ENCODE data around the gene SWSAP1.
A peak's percentile ranks its signal among the peaks of the same experiment; 100 is the strongest.

Gene SWSAP1

DNA sequence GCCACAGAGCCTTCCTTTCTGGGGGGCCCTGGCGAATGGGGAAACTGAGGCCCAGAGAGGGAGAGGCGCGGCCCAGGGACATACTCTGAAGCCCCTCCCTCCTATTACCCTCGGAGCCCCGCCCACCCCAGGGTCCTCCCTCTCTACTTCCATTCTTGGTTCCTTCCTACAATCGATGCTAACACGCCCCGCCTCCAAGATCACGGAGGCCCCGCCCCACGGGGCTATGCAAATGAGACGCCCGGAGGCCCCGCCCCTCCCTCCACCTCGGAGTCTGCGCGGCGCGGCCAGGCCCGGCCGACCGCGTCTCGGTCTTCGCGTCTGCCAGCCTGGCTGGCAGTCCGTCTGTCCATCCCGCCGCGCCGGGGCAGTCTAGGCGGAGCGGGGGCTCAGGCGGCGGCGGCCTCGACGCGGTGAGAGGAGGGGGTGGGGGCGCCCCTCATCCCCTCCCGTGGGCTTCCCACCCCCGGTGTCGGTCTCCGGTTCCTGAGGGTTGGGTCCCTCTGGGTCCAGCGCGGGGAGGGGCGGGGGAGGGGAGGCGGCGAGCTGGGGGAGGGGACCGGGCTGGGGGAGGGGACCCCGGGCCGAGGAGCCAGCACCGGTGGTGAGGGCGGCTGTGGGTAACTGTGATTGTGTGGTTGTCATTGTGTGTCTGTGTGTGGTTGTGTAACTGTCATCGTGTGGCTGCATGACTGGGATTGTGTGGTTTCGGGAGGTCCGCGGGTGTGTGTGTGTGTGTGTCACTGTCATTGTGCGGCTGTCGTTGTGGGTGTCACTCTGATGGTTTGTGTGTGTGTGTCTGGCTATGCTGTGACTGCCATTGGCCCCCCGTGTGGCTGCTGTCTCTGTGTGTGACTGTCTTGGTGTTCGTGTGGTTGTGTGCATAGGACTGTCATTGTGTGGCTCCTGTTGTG lies 19.0 kb upstream of the SWSAP1 start, which contains the start of gene PLPPR2:
PLPPR2 (plus strand) TSS at position 273 of the 914 bp plus-strand sequence. CDS start 2,242 bp downstream, outside the sequence.
- peak; percentile 70 for DNase-seq

- no peak for DNase-seq
Measured at GRCh38 chr19:11356074-11356397, 18.4 kb upstream of the SWSAP1 start.

DNA sequence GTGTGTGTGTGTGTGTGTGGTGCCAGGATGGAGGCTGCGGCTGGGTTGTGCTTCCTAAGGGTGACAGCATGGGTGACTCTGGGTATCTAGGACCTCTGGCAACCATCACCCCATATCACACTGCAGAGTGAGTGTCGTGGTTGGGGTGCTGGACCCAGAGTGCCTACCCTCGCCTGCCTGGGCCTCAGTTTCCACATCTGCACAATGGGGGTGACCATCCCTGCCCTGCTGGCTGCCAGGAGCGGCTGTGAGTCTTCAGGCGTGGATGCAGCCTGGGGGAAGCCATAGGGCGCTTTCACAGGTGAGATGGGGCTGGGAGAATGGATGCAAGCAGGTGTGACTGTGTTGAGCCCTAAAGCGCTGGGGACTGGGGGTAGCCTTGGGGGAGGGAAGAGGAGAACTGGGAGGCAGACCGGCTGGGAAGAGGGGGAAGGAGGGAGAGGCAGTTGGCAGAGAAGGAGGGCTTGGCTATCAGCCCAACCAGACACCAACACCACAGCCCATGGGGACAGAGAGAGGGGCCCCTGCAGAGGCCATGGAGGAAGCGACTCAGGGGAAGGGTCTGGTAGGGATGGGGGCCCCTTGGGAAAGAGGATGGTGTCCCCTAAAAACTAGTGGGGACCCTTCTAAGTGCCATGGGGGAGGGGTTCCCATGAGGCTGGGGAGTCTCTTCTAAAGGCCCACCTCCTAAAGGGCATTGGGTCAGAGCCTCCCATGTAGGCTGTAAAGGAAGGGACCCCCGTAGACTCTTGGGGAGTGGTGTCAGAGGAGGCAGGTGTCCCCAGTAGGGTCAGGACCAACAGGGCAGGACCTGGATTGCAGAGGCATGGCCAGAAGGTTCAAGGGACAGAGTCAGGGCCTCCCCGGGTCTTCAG lies 17.6 kb upstream of the SWSAP1 start:
- DNase-seq = no peak

DNA sequence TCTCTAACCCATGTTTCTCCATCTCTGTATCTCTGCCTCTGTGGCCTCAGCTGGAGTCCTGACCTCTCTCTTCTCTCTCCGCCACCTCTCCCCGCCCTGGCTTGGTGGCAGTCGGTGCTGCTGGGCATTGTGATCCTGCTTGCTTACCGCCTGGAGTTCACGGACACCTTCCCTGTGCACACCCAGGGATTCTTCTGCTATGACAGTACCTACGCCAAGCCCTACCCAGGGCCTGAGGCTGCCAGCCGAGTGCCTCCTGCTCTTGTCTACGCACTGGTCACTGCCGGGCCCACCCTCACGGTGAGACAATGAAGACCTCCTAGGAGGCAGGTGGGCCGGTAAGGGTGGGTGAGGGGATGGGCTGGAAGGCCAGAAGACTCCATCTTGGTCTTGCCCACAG lies 15.0 kb upstream of the SWSAP1 start:
- no peak for DNase-seq

- no peak for DNase-seq
Measured at GRCh38 chr19:11361037-11361770, 13.3 kb upstream of the SWSAP1 start.

- no peak for DNase-seq
Measured at GRCh38 chr19:11361771-11362731, 12.4 kb upstream of the SWSAP1 start.

- DNase-seq = no peak
Measured at GRCh38 chr19:11363881-11364280, 10.6 kb upstream of the SWSAP1 start.

GRCh38 chr19:11364296-11364904 lies 10.1 kb upstream of the SWSAP1 start:
- no peak for DNase-seq

GRCh38 chr19:11364935-11365334 lies 9.5 kb upstream of the SWSAP1 start:
- no peak for DNase-seq

GRCh38 chr19:11365557-11366117 lies 8.8 kb upstream of the SWSAP1 start:
- DNase-seq = no peak

DNA sequence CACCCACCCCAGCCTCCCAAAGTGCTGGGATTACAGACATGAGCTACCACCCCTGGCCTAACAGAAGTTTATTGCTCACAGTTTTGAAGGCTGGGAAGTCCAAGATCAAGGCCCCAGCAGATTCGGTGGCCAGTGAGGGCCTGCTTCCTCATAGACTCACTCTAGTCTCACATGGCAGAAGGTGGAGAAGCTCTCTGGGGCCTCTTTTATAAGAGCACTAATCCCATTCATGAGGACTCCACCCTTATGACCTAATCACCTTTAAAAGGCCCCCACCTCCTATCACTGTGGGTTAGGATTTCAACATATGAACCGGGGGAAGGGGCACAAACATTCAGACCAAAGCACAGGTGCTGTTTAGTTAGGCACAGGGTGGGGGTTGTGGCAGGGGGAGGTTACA lies 6.9 kb upstream of the SWSAP1 start:
- DNase-seq = no peak

DNA sequence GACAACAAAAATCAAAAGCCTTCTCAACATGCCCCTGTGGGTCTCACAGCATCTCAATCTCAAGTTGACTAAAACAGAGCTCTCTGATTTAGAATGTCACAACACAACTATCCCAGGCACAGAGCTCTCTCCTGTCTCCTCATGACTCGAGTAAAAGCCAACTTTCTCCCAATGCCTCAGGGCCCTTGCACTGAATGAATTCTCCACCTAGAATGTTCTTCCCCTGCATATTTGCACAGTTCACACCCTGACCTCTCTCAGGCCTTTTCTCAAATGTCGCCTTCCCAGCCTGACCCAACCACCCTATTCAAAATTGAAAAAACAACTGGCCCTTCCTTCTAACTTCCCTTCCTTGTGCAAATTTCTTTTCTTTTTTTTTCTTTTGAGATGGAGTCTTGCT lies 3.7 kb upstream of the SWSAP1 start:
- no peak for DNase-seq

GRCh38 chr19:11373166-11373884 lies 1.1 kb upstream of the SWSAP1 start:
- no peak for DNase-seq

GRCh38 chr19:11373885-11374432 lies 507 bp upstream of the SWSAP1 start:
- no peak for DNase-seq

DNA sequence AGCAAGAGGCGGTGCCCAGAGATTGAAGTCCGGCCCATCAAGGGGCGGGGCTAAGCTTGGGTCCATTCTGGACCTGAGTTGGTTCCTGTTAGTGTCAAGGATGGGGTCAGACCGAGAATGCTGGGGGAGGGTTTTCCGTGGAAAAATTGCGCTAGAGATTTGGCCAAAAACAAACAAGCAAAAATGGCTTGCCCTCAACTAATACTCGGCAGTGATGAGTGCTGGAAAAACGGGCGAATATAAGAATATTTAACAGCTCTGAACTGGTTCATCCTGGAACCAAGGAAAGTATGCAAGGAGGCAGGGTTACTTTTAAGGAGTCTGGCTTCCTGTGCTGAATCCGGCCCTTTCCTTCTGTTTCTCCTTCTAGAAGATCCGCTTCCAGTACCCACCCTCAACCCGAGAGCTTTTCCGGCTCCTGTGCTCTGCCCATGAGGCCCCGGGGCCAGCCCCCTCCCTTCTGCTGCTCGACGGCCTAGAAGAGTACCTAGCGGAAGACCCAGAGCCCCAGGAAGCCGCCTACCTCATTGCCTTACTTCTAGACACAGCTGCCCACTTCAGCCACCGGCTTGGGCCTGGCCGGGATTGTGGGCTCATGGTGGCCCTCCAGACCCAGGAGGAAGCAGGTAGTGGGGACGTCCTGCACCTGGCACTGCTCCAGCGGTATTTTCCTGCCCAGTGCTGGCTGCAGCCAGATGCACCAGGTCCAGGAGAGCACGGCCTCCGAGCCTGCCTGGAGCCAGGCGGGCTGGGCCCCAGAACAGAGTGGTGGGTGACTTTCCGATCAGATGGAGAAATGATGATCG lies 880 bp downstream of the SWSAP1 start:
- DNase-seq = peak; percentile 38

DNA sequence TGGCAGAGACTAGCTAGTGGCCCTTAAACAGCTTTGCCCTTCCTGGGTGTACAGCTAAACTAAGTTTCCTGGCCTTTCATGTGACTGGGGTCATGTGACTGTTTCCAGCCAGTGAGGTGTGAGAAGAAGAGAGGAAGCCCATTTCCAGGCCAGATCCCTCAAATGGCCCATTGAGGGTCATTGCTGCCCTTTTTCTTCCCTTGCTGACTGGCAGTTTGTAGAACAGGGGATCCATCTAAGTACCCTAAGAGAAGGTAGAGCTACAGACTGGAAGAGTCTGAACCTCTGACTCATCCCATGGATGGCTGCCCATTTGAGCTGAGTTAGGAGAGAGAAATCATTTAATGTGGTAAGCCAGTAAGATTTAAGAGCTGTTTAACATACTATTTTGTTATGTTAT lies 2.8 kb downstream of the SWSAP1 start:
- DNase-seq = no peak

GRCh38 chr19:11377756-11378155 lies 3.3 kb downstream of the SWSAP1 start:
- no peak for DNase-seq

- DNase-seq = no peak
Measured at GRCh38 chr19:11378319-11379189, 4.1 kb downstream of the SWSAP1 start.
